Articular chondrocyte of knee joint (primary cell): ENCODE results near the gene TAF11L14. TPM values are rescaled to one million over a fixed set of nuclear protein-coding genes. Genes with fewer than 3 reads are reported as not detected.

Experiments used
- small RNA-seq: library from RNA; depleted of rRNA; stranded (forward); fragments of <200 nt; gene quantifications from one replicate; pipeline ENCODE3, GENCODE V24; 2012
- total RNA-seq: library from RNA; depleted of rRNA; stranded (reverse); fragments of >200 nt; gene quantifications from 2 replicates; pipeline ENCODE4 v1.2.3, GENCODE V29; 2012

TAF11L14 gene
- total RNA-seq, result not detected in 2 replicates

GRCh38 chr5:17634160-17634559, at the start of gene TAF11L14:
TAF11L14 (plus strand) TSS chr5:17634460.

GRCh38 chr5:17585658-17586057, 48.6 kb upstream of the TAF11L14 start, which contains the start of gene TAF11L7:
TAF11L7 (minus strand) TSS chr5:17585758.

DNA sequence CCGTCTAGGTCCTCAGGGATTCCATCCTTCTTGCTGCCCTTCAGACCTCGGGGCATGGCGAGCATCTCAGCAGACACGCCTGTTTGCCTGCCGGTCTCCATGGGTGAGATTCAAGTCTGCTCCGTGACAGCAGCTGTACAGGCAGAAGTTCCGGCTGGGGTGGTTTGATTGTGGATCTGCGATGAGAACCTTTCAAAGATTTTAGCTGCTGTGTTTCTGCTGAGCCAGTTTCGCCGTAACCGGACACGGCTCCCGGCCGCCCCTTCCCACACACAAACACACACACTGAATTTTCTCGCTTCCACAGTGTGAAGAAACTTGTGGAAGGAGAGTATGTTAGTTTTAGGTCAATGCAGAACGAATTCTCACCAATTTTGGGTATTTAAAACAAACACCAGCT, 43.4 kb upstream of the TAF11L14 start, which contains the start of gene TAF11L8:
Gene TAF11L8, minus strand, starts transcription at position 101 of the 400 bp plus-strand sequence.

DNA sequence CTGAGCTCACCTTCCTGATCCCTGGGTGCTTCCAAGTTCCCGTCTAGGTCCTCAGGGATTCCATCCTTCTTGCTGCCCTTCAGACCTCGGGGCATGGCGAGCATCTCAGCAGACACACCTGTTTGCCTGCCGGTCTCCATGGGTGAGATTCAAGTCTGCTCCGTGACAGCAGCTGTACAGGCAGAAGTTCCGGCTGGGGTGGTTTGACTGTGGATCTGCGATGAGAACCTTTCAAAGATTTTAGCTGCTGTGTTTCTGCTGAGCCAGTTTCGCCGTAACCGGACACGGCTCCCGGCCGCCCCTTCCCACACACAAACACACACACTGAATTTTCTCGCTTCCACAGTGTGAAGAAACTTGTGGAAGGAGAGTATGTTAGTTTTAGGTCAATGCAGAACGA, 40.0 kb upstream of the TAF11L14 start, which contains the start of gene TAF11L9:
Gene TAF11L9, minus strand, starts transcription at position 140 of the 400 bp plus-strand sequence.

GRCh38 chr5:17597728-17598127, 36.5 kb upstream of the TAF11L14 start, which contains the start of gene TAF11L10:
TAF11L10 (minus strand) TSS chr5:17597828.

DNA sequence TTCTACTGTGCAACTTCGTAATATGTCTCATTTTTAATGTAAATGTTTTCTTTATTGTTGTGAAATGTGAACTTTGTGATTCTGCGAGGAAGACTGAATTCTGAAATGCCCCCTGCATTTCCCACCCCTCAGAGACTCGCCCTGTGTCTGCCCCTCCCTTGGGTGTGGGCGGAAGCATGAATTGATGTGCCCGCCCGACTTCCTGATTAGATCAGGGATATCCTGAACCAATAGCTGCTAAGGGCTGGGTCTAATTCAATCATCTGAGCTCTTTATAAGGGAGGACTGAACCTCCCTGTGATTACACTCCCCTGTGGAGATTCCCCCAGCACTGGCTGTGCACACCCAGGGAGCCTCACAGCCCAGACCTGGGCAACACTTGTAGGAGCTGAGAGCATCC, 30.4 kb upstream of the TAF11L14 start, which contains the start of gene TAF11L11:
Gene TAF11L11, plus strand, starts transcription at position 304 of the 400 bp plus-strand sequence.

DNA sequence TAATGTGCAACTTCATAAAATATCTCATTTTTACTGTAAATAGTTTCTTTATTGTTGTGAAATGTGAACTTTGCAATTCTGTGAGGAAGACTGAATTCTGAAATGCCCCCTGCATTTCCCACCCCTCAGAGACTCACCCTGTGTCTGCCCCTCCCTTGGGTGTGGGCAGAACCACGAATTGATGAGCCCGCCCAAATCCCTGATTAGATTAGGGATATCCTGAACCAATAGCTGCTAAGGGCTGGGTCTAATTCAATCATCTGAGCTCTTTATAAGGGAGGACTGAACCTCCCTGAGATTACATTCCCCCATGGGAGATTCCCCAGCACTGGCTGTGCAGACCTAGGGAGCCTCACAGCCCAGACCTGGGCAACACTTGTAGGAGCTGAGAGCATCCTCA, 24.2 kb upstream of the TAF11L14 start, which contains the start of gene TAF11L12:
Gene TAF11L12, plus strand, starts transcription at position 301 of the 400 bp plus-strand sequence.

DNA sequence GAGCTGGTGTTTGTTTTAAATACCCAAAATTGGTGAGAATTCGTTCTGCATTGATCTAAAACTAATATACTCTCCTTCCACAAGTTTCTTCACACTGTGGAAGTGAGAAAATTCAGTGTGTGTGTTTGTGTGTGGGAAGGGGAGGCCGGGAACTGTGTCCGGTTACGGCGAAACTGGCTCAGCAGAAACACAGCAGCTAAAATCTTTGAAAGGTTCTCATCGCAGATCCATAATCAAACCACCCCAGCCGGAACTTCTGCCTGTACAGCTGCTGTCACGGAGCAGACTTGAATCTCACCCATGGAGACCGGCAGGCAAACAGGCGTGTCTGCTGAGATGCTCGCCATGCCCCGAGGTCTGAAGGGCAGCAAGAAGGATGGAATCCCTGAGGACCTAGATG, 2.5 kb upstream of the TAF11L14 start, which contains the start of gene TAF11L13:
Gene TAF11L13, plus strand, starts transcription at position 301 of the 400 bp plus-strand sequence.

Small RNA genes lying within 50 kb of the gene (small RNA-seq; reads per million reads assigned to genes)
- gene AC233724.1 (not detected), gene AC233724.12 (not detected), gene AC233724.2 (not detected), gene AC233724.3 (not detected), gene AC233724.4 (not detected), gene AC233724.6 (not detected), gene AC233724.7 (not detected)

Other genes starting within 250 kb of the TAF11L14 start
- gene TAF11L2, start 136.2 kb upstream of the TAF11L14 start, total RNA-seq, result not detected in 2 replicates
- gene TAF11L3, start 116.1 kb upstream of the TAF11L14 start, total RNA-seq, result not detected in 2 replicates
- not detected in 2 replicates for gene TAF11L4, start 112.7 kb upstream of the TAF11L14 start, total RNA-seq
- gene TAF11L5, start 109.2 kb upstream of the TAF11L14 start, total RNA-seq, result not detected in 2 replicates
- gene TAF11L6, start 105.8 kb upstream of the TAF11L14 start, total RNA-seq, result not detected in 2 replicates
- not detected in 2 replicates for gene TAF11L7, start 48.7 kb upstream of the TAF11L14 start, total RNA-seq
- not detected in 2 replicates for gene TAF11L8, start 43.5 kb upstream of the TAF11L14 start, total RNA-seq
- gene TAF11L9, start 40.1 kb upstream of the TAF11L14 start, total RNA-seq, result not detected in 2 replicates
- not detected in 2 replicates for gene TAF11L10, start 36.6 kb upstream of the TAF11L14 start, total RNA-seq
- not detected in 2 replicates for gene TAF11L11, start 30.3 kb upstream of the TAF11L14 start, total RNA-seq
- gene TAF11L12, start 24.1 kb upstream of the TAF11L14 start, total RNA-seq, result not detected in 2 replicates
- gene TAF11L13, start 2.4 kb upstream of the TAF11L14 start, total RNA-seq, result not detected in 2 replicates